Activated CD4-positive, alpha-beta T cell treated with anti-CD3 and anti-CD28 coated beads, Interleukin-2, amount 50 U/mL, for 48 hours (primary cell): Measurements from ENCODE around the gene HOXA4.

Experiments used
- DNase-seq, 2 experiments: peaks; one replicate each; pipeline ENCODE4 v3.0.0-alpha.2; 2020

HOXA4 gene

DNA sequence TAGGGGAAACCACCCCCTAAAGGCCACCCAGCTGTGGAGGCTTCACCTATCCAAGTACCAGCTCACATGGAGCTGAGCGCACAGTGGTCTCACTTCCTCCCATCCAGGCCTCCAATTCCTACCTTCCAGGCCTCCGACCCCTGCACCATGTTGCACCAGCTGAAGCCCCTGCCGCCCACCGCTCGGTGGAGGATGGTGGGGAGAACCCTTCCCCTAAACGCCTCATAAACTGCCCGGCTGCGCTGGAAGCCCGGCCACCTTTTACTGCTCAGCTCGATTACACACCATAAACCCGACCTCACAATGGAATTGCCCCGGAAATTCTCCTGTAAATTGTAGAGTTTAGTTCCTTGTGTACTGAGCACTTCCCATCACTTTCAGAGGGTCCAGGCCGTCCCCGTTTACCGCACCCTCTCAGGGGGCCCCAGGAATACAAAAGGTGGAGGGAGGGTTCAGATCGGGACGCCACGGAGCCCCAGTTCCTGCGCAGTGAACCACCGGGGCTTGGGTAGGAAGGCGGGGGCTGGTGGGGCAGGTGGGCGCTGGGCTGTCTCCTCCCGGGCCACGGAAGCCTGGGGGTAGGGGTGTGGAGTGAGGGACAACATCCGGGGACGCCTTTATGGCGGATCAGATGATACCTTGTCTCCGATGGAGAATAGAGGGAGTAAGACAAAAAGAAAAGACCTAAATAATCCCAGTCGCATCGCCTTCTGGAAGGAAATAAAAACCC is 27.3 kb upstream of the HOXA4 start:
- no peak for DNase-seq

DNA sequence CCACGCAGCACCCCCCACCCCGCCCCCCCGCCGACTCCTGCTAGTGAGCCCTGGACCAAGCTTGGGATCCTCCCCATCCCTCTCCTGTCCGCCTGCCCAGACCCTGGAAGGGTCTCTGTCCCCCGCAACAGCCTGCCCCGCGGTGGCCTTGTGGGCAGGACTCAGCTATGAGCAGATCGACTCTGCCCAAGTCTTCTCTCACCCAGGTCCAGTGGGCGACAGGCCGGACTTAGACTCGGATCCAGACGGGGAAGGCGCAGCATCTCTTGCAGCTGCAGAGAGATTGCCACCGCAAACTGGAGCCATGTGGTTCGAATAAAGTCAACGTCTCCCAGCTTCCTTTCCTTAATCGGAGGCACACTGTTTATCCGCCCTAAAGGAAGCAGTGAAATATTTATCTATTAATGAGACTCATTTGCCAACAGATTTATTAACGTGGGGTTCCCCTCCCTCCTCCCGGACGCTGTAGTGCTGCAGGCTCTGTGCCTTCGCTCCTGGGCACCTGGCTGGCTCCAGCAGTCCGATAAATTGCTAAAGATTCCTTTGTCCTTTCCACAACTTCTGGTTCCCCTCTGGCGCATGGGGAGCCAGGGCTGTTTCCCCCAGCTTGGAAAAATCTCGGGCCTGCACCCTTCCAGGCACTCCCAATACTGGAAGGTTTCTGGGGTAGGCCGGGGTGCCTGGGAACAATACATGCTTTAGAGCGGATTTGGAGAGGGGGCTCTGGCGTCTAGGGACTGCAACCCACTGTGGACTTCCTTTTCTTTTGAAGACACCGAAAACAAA is 26.6 kb upstream of the HOXA4 start:
- no peak for DNase-seq

DNA sequence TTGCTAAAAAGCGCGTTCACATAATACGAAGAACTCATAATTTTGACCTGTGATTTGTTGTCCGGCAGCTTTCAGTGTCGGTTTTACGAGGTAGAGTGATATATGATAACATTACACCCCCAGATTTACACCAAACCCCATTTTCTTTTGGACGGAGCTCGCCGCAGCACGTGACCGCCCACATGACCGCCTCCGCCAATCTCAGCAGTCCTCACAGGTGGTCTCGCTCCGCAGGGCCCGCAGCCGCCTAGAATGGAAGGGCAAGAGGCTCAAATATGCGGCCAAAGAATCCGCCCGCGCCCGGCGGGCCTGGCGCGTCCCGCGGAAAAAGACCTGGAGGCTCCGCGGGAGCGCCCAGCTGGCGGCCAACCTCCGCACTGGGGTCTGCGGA is 25.9 kb upstream of the HOXA4 start, which contains the start of gene HOXA7:
Gene HOXA7, minus strand, starts transcription at position 168 of the 391 bp plus-strand sequence. Its CDS starts 130 bp downstream, at position 38.
- no peak for DNase-seq

DNA sequence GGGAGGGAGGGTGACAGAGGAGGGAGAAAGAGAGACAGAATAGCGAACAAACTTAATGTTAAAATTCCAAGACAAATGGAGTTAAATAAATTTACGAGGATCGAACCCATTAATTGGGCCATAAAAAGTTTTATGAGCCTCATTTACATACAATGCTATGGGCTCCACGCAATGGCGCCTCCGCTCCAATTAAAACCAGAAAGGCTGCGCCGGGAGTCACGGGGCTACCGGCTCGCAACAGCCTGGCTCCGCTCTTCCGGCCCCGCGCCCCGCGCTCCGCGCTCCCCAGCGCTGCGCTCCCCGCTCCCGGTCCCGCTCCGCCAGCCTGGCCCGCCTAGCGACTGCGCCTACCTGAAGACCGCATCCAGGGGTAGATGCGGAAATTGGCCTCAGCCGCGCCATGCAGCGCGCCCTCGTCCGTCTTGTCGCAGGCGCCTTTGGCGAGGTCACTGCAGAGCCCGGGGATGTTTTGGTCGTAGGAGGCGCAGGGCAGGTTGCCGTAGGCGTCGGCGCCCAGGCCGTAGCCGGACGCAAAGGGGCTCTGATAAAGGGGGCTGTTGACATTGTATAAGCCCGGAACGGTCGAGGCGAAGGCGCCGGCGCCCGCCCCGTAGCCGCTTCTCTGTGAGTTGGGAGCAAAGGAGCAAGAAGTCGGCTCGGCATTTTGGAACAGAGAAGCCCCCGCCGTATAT is 25.4 kb upstream of the HOXA4 start:
- DNase-seq = no peak

DNA sequence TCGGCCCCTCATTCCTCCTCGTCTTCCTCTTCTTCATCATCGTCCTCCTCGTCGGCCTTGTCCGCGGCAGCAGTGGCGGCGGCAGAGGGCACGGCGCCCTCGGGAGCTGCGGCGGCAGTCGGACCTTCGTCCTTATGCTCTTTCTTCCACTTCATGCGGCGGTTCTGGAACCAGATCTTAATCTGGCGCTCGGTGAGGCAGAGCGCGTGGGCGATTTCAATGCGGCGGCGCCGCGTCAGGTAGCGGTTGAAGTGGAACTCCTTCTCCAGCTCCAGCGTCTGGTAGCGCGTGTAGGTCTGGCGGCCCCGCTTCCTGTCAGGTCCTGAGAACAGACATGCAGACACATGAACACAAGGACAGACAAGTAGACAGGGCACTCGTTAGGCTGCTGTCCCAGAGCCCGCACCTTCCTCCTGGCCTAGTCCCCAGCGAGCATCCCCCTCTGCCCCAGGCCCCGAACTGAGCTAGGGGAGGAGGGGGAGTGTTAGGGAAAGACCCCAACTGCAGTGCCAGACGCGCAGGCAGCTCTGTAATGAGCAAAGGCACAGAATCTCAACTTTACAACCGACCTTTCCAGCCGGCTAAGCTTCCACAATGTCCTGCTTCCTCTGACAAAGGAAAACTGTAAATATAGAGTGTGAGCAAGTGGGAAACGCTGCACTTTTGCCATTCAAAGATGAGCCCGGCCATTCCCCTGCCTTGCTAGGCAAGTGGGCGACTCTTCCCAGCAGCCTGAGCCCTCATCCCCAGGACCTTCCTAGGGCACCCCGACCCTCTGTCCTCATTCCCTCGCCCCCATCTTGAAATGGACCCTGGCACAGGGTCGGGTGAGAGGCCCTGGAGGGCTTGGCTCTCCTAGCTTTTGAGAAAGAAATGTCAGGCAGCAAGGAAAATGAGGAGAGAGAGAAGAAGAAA is 24.6 kb upstream of the HOXA4 start:
- DNase-seq = peak in 1 of 2 experiments; percentile 49

DNA sequence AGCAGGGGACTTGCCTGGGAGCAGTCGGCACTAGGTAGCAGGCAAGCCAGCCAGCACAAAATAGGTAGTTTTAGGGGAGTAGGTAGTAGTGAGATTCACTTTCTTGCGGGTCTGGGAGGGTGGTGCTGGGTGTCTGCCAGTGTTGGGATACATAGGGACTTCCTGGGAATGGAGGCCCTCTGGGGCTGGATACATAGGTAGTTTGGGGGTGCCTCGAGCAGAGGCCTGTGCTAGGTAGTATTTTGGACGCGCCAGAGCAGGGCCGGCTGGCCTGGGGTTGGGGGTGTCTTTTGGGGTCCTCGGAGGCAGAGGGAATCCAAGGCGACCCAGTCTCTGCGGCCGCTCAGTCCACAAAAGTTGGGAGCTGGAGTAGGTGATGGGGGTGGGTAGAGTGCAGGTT is 23.8 kb upstream of the HOXA4 start:
- DNase-seq = no peak

DNA sequence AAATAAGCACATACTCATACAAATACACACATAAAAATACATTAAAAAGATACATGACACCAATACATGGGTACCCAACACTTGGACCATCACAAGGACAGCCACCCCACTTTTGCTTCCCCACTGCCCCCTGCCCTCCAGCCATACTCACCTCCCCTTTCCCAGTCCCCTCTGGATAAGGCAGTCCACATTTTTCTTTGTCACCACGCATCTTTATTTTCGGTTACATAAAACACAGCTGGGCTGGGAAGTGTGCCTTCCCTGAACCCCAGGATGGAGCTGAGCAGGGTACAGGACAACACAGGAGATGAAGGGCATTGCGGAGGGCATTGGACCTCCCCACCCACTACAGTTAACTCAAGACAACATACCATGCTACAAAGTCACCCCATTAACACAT is 23.0 kb upstream of the HOXA4 start:
- no peak for DNase-seq

DNA sequence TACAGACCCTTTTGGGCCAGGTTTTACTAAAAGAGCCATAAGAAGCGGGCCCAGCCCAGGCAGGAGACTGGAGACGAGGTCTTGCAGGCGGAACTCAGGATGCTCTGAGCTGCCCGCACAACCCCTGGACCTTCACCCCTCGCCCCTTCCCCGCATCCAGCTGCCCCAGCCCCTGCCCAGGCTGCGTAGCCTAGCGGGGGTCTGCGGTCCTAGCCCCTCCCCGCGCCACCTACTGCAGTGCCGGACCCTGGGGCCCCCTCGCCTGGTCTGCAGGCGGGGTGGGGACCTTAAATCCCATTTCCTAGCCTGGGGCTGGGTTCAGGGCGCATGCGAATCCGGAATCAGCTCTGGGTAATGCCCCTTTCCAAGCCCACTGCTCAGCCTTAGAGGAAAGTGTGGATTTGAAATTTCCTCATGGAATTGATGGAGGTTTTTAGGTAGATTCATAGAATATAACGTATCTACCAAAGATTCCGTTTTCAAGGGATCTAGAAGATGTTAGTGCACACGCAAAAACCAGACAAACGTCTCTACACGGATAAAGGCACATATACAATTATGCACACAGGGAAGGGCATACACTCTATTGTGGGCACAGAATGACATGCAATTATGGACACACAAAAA is 22.4 kb upstream of the HOXA4 start:
- DNase-seq = no peak

DNA sequence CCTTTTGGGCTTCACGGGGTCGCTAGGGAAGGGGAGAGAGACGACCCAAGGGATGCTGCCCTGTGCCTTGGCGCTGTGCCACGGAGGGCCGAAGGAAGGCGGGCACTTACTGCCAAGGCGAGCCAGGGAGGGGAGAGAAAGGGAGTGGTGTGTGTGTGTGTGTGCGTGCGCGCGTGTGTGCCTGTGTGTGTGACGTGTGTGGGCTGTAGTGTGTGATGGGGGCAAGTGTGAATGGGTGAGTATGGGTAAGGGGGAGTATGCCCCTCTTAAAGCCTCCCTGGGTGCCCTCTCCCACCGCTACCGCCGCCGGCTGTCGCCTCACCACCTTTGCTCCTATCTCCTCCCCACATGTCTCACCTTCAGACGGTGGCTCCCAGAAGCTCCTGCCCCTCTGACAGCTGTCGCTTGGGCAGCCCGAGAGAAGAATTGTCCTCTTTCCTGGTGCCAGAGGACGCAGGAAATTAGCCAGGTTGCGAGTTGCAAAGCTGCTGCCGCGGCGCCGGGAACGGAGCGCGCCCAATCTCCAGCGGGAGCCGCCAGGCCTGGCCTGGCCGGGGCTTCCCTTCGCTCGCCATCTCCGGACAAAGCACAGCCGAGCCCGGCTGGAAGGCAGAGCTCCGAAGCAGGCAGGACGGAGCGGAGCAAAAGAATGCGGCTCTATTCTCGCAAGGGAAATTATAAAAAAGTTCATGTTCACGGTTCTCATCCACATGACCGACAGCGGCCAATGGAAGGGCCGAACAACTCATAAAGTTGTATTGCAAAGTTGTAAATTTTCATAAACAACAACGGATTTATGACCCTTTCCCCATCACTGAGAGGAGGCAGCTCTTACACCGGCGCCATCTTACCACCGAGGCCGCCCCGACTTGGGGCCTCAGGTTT is 21.6 kb upstream of the HOXA4 start, which contains the start of gene HOXA3:
Gene HOXA3, minus strand, starts transcription at position 653 of the 885 bp plus-strand sequence. CDS start 41,943 bp downstream, outside the sequence.
- DNase-seq = peak in 1 of 2 experiments; percentile 11

DNA sequence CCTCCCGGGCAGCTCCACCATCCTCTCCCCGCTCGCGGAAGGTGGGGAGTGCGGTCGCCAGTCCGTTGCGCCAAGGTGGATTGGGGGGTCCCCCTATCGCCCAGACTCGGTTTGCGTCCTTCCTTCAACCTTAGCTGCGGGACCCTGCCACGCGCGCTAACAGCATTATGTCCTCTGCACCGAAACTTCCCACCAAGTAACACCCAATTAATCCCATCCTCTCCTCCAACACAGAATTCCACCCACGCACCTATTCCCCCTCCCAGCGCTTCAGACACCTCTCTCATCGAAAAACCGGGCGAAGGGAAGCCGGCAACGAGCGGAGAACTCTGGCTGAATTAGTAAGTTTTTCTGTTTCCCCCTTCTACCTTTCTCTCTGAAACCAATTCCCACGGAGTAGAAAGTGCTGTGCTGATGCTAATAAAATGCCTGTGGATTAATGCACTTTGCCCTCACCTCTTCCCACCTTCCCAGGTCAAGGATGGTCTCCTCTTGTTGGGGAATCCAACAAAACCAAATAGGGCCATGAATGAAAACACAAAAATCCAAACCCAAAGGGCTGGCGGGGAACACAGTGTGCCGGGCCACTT is 20.9 kb upstream of the HOXA4 start:
- no peak for DNase-seq

DNA sequence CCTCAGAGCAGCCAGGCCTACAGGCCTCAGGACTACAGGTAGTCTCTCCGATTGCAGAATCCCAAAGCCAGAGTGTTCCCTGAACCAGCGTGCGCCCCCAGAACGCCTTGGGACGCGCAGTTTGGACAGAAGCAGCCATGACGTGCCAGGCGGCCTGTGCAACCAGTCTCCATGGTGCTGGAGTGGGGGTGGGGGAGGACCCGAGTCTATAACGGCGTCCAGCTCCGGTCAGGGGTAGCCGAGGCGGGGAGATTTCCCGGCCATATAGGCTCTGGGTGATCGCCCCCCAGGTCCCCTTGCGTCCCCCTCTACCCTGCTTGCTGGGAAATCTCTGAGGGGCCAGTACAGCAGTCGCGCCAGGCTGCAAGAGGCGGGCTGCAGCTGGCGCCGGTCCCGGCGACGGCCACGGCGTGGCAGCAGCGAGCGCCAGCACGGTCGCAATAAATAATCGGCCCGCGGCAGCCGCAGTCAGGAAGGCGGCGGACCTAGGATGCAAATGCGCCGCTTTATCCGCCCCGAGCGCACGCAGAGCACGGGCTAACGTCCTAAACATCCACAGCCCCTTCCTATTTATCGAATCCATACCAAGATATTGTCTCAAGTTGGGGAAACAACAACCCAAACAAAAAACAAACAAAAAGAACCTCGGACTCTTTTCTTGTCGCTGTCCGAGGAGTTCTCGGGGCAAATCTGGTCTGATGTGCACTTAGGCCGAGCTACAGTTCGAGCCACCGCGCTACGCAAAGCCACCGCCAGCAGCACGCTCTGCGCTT is 20.2 kb upstream of the HOXA4 start:
- peak; percentile 69 to 70 for DNase-seq

DNA sequence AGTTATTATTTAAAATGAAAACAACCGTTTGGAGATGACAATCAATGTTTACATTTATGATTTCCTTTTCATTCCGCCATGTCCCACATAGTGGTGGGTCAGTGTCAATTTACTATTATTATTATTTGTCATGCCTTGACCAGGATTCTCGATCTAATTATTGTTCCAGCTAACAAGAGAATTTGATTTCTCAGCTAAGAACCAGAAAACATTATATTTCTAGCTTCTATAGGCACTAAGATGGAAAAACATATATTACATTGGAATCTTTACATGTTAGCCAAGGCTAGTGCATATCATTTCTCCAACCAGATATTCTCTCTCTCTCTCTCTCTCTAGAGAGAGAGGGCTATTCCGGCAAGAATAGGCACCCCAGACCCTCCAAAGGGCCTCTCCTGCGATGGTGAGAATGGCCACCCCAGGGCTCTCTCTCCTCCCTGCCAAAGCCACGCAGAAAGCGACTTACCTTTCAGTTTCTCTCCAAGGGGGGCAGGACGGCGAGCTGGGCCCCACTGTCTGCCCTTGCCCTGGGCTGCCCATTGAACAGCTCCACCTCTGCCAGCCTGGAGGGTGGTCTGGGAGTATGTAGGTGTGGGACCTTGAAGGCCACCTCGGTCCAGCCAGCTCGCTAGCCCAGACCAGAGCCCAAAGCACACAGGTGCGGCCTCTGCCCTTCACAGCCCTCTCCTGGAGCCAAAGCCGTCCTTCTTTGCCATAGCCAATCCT is 19.4 kb upstream of the HOXA4 start:
- no peak for DNase-seq

DNA sequence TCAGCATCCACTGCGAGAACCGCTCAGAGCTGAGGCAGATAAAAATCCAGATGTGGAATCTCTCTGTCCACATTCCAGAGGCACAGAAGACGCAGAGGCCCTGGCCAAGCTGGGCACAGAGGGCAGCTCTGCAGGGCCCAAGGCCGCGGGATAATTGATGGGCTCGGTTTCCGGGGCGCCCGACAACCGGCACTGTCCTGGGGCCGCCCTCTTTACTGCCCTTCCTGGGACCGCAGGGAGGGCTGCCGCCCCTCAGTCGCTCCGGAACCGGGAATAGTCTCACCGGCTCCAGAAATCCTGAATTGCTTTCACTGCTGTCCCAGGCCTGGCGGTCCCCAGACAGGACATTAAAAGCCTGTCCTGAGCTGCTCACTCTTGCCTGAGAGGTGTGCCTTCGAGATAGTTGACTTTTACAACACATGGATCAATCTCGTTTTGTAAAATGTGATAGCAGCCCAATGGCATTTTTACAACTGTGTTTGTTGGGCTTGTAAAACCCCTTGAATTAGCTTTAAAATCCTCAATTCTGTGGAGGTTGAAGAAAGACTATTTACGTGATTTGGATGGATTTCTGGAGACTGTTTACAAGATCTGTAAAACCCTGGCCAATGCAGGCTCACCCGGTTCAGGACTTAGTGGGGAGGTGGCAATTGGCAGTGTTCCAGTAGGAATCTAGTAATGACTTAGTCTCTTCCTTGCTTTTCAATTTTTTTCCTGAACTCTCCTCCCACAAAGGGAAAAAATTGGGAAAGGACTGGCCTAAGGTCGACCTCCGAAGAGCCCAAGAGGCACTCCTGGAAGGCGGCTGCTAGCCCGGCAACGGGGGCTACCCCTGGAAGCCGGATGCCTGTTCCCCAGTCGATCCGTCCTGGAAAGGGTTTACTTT is 18.4 kb upstream of the HOXA4 start:
- DNase-seq = no peak

DNA sequence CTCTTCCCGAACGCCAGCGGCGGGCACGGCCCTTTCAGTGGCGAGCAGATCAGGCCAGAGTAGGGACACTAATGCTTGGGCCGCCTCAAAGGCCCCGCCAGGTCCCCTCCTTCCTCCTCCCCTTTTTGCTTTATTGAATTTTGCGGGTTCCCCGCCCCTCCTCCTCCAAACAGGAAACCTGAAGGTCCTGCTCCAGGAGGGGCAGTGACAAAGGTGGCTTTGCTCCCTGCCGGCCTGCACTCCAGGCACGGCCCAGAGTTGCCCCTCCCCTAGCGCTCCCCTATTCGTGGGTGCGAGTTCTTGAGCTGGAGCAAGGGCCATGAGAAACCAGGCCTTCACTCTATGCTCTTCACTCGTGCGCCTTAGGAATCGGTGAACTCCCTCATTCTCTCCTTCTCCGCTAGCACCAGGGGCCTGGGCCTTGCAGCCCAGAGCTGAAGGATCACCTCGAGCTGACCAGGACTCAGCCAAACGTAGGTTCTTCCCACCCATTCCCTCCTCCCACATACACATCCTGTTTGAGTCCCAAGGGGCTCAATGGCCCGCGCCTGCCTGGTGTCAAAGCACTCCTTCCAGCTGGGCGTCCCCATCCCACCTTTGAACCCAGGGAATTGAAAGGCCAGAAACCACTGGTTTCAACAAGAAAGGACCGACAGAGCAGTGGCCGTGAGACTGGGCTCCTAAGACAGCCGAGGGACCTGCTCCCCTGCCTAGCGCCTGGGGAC is 17.6 kb upstream of the HOXA4 start:
- DNase-seq = no peak

DNA sequence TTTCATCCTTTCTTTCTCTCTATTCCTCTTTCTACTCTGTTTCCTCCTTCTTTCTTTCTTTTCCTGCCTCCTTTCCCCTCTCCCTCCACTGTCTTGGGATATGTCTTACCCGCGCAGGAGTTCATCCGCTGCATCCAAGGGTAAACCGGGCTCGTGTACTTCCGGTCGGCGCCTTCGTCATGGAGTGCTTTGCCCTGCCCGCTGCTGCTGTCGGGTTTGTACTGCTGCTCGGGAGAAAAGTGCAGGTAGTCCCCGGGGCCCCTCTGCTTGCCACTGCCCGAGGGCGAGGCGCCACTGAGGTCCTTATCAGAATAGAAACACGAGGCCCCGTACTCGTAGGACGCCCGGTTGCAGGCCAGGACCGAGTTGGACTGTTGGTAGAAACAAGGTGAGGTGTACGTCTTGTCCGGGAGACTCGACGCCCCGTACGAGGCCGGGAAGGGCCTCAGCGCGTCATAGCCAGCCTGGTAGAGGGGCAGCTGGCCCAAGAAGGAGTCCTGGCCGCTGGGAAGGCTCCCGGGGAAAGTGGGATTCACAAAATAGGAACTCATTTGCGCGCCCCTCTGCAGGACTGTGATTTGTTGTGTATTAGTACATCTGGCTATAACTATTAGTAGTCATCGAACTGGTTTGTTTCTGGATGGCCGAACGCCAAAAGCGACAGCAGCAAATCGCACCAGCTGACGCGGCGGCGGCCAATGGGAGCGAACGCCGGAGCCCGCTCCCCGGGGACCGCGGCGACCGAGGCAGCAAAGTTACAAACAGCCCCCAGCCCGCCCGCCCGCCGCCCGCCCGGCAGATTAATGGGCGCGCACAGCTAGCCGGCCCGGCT is 16.9 kb upstream of the HOXA4 start, which contains the start of gene HOXA6:
Gene HOXA6, minus strand, starts transcription at position 576 of the 832 bp plus-strand sequence. Its CDS starts 25 bp downstream, at position 551.
- DNase-seq = peak in 1 of 2 experiments; percentile 13
